ENCODE results near the gene FBXL17.
"Not testable (repeated sequence)": the region's sequence is repeated elsewhere in the genome, so short reads cannot be mapped to it uniquely, and the experiment has no call there.

FBXL17 gene

DNA sequence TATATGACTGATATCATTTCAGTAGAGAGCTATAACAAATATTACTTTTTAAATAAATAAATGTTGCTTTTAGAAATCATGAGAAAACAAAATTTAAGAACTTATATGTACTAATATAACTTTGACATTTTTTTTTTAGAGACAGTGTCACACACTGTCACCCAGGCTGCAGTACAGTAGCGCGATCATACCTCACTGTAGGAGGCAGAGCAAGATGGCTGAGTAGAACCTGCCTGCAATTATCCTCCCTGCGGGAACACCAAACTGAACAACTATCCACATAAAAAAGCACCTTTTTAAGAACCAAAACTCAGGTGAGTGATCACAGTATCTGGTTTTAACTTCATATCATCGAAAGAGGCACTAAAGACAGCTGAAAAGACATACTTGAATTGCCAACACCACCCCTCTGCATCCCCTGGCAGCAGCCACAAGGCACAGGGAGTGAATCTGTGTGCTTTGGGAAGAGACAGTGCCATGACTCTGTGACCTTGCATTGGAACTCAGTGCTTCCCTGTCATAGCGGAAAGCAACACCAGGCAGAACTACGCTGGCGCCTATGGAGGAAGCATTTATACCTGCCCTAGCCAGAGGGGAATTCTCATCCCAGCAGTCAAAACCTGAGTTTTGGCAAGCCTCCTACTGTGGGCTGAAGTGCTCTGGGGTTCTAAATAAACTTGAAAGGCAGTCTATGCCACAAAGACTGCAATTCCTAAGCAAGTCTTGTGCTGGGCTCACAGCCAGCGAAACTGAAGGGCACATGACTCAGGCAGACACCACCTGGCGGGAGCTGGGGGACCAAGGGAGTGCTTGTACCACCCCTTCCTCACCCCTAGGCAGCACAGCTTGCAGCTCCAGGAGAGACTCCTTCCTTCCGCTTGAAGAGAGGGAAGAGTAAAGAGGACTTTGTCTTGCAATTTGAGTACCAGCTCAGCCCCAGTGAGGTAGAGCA, 142.7 kb downstream of the FBXL17 start:
- DNase-seq, result no peak

DNA sequence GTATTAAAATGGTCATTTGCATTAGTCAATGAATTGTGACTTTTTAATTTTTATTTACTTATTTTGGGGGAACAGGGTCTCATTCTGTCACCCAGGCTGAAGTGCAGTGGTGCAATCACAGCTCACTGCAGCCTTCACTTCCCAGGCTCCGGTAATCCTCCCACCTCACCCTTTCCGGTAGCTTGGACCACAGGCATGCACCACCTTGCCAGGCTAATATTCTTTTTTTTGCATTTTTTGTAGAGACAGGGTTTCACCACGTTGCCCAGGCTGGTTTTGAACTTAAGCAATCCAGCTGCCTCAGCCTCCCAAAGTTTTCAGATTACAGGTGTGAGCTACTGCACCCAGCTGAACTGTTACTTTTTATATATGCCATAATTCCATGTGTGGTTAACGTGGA, 143.4 kb downstream of the FBXL17 start:
- DNase-seq, result no peak

DNA sequence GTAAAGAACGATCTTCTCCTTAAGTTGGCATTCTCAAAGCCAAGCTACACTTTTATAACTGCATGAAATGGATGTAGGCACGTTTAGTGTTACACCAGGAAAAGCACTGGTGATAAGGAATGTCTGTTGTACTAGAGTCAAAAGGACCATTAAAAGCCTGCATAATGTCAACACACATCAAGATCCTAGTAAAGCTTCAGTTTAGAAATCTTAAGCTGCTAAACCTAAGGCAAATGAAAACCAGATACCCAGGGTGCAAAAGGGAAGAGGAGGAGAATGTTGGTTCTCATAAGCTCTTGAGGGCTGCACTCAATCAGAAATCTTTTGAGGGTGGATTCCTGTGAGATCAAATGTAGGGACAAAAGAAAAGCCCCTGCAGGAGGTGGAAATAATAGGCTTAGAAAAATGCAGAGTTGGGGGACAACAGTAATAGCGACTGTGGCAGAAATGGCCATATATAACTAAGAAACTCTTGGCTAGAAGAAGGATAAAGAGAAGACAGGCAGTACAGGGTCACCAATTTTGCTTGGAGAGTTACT, 148.2 kb downstream of the FBXL17 start:
- DNase-seq, result no peak

DNA sequence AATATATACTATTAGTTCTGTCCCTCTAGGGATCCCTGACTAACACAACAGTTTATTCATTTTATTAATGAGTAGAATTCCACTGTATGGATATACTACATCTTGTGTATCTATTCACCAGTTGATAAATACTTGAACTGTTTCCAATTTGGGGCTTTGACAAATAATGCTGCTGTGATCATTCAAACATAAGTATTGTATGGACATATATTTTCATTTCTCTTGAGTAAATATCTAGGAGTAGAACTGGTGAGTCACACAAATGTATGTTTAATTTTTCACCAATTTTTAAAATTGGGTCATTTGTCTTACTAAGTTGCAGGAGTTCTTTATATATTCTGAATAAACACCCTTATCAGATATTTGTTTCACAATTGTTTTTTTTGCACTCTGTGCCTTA, 149.1 kb downstream of the FBXL17 start:
- DNase-seq, result no peak

DNA sequence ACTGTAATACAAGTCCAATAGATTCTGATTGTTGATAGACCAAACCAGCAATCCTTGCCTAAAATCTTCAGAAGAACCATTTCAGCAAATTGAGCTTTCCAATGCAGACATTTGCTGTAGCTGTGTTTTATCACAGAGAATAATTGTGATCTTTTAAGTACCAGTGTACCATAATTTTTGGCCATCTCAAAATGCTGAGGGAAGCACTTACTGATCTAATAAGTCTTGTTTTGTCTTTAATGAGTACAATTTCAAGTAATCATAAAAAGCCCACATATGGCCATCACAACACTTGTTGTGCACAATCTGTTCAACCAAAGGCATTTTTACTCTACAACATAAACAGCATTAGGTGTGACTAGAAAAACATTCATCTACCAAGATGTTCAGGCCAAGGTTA, 159.9 kb downstream of the FBXL17 start:
- no peak for DNase-seq

DNA sequence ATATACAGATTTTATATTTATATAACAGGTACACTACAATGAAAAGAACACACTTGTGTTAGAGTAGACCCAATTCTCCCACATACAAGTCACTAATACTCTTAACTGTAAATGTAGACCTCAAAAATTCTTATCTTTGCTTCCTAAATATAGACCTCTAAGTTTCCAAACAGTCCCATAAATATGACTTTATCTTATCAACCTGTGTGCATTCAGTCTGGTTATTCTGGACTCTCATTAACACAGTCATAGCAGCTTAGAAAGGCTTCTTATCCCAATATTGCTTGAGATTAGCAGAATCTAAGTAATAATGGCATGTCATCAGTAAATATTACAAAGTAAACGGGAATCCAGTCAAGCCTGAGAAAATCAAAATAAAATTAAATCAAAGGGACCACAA, 161.1 kb downstream of the FBXL17 start:
- no peak for DNase-seq

DNA sequence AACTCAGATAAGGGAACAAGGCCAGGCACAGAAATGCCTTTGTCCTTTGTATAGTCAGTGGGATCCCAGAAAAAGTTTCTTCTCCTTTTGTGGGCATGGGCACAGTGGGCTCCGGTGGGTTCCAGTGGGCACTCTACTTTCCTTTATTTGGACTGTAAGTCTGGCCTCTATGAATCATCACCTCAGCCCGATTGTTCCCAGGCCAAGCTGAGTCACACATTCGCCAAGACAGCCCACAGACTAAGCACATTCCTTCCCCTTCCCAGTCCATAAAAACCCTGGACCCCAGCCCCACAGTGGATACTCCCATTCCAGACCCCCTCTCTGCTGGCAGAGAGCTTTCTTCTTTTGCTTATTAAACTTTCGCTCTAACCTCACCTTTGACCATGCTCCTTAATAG, 165.0 kb downstream of the FBXL17 start:
- no peak for DNase-seq

DNA sequence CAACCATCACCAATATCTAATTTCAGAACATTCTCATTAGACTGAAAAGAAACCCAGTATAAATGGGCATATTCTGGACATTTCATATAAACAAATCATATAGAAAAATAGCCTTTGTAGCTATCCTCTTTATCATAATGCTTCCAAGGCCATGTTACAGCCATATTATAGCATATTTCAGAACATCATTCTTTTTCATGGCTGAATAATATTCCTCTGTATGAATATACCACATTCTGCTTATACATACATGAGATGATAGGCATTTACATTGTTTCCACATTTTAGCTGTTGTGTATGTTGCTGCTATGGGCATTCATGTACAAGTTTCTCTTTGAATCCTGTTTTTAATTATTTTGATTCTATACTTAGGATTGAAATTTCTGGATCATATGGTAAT, 167.0 kb downstream of the FBXL17 start:
- DNase-seq, result no peak

DNA sequence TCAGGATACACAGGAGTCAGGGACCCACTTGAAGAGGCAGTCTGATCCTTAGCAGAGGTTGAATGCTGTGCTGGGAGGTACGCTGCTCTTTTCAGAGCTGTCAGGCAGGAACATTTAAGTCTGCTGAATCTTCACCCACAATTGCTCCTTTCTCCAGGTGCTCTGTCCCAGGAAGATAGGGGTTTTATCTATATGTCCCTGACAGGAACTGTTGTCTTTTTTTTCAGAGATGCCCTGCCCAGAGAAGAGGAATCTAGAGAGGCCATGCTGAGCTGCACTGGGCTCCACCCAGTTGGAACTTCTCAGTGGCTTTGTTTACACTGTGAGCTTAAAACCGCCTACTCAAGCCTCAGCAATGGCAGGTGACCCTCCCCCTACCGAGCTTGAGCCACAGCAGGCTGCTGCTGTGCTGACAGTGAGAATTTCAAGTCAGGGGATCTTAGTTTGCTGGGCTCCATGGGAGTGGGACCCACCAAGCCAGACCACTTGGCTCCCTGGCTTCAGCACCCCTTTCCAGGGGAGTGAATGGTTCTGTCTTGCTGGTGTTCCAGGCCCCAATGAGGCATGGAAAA, 169.0 kb downstream of the FBXL17 start:
- no peak for DNase-seq

DNA sequence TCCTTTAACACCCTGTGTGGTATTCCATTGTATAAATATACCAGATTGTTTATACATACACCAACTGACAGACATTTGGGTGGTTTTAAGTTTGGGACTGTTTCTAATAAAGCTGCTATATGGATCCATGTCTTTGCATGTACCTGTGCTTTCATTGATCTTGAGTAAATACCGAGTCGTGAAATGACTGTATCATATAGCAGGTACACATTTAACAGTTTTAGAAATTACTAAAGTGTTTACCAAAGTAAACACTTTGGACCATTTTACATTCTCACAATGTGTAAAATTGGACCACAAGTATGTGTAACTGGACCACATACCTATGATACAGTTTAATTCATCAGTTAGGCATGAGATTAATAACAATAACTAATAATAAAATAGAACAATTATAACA, 175.2 kb downstream of the FBXL17 start:
- no peak for DNase-seq

DNA sequence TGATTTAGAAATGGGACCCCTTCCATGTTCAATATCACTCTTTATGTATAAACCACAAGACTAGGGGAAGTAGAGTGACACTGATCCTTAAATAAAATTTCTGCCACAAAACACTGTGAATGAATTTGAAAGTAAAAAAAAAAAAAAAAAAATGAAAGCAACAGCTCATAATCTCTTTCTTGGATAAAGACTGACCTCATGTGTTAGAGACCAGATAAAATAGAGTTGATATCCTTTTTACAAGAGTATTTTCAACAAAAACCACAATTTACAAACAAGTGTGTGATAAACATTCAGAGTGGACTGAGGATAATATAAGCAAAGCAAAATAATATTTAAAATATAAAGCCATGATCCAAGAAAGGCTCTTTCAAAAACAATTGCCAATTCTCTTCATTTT, 180.2 kb downstream of the FBXL17 start:
- DNase-seq, result no peak

DNA sequence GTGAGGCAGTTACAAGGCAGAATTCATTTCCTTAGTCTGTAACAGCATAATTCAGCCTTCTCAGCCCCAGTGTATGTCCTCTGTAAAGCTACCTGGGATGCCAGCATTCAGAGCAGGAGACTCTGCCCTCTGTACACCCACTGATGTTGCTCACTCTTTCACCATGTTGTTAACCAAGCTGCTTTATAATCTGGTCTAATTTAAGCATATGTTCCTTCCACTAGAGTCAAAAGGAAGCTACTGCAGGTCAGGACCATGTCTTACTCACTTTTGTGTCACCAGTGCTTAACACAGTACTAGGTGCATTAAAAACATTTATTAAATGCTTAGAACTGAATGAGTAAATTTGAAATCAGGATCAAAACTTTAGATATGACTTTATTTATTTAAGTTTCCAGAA, 185.6 kb downstream of the FBXL17 start:
- no peak for DNase-seq

DNA sequence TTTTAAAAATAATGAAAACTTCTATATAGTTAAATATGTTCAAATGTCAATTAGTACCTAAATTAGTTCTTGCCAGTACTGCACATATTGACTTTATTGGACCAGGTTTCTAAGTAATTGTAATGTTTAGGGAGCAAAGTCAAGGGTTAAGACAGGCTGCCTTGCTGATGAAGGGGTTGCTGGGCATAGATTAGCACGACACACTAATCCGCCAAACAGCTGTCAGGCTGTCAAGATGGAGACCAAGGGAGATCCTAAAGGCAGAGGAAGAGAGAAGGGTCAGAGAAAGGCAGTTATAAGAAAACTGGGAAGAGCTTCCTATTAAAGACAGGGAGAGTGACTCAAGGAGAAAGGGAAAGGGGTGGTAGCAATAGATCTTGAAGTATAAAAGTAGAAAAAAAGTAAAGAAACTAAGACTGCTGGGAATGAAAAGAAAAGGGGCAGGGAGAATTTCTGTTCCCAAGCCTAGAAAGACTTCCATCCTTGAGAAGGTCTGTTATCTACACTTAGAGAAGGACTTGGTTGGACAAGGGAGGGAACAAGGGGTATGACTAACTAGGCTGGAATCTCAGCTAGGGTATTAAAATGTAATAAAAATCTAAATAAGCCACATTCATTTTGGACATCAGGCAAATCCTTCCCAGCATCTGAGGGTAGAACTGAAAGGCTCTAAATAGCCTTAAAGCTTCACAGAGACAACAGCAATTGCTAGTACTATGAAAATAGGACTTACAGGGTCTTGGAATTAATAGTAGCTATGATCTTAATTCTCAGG, 188.7 kb downstream of the FBXL17 start:
- no peak for DNase-seq

DNA sequence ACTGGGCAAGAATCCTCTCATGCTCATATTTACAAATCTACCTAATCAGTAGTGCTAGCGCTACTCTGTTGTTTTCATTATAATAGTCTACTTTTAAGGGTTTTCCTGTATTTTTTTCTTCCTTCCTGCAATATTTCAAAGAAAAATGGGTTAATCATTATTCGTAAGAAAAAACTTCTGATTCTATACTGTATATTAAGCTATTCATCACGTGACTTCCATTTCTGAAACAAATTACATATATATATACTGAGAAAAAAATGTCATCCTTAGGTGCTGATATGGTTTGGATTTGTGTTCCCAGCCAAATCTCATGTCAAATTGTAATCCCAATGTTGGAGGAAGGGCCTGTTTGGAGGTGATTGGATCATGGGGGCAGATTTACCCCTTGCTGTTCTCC, 197.0 kb downstream of the FBXL17 start:
- DNase-seq, result no peak

DNA sequence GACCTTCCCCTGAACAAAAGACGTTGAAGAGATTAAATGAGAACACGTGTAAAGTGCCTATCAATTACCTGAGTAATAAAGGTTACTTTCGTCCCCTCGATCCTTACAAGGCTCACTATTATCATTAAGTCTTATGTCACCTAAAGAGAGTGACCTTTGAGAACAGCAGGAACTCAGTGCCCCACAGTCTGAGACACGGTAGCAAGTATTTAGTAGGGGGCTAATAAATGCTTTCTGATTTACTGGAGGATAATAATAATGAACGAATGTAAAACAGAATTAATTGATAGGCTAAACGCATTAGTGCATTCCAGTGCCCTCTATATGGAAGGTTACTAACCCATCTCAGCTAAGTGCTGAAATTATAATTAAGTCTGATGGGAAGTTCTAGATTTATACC, 199.9 kb downstream of the FBXL17 start:
- DNase-seq, result no peak

DNA sequence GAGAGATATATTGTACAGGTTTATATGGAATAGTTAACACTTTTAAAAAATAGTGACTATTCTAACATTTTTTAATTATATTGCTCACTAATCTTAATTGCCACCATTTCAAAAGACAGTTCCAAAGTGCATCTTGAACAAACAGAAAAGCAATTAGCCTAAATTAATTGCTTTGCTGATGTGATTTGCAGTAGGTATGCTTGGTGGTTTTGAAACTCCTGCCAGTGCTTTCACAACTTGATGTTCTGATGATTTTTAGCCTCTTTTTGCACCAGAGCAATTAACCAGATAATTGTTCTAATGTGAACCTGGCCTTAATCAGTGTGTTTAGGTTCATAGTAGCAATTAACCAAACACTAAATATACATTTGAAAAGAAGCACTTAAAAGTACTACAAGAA, 207.6 kb downstream of the FBXL17 start:
- no peak for DNase-seq

DNA sequence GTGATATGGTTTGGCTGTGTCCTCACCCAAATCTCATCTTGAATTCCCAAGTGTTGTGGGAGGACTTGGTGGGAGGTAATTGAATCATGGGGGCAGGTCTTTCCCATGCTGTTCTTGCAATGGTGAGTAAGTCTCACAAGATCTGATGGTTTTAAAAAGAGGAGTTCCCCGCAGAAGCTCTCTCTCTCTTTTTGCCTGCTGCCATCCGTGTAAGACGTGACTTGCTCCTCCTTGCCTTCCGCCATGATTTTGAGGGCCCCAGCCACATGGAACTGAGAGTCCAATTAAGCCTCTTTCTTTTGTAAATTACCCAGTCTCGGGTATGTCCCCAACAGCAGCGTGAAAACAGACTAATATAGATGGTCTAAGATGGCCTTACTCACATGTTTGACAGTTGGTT, 210.1 kb downstream of the FBXL17 start:
- DNase-seq, result no peak

DNA sequence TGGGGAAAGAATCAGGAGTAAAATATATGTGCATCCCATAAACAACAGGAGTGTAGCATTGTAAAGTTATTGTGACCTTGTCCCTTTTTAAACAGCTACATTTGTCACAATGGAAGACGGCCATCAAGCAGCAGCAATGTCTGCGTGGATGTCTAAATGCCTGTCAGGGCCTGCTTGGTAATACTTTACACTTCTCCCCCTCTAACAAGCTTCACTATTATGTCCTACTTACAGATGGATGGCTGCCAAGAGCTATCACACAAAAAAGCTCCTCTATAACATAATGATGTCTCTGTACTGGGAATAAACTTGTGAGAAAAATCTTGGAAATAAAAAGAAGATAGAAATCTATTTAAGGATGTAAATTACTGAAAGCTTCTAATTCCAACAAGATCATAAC, 213.0 kb downstream of the FBXL17 start:
- DNase-seq, result no peak

DNA sequence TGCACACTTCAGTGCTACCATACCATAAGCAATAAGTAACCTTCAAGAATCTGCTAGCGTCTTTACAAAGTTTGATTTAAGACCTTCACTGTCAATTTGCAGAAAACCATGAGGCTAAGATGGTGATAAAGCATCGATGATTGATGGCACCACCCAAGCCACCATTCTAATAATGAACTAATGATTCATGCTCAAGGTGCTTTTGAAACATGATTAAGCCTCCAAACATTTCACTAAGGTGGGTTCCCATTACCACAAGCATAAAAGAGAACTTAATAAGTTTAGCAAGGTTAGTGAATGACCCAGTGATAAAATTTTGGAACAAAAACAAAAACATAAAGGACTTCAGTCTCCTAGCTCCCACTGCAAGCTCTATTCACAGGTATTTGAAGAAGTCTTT, 214.7 kb downstream of the FBXL17 start:
- DNase-seq, result no peak

DNA sequence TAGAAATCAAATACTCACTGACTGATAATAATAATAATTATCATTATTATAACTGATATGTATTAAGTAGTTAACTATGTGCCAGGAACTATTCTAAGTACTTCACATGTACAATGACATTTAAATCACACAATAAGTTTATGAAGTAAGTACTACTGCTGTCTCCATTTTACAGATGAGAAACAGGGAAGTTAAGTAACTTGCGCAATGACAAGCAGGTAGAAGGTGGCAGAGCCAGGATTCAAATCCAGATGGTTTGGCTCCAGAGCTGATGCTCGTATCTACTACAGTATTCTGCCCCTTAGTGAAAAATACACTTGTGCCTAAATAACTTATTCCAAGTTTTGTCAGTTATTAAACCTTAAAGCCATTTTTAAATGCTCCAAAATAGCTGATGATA, 217.3 kb downstream of the FBXL17 start:
- DNase-seq, result no peak

DNA sequence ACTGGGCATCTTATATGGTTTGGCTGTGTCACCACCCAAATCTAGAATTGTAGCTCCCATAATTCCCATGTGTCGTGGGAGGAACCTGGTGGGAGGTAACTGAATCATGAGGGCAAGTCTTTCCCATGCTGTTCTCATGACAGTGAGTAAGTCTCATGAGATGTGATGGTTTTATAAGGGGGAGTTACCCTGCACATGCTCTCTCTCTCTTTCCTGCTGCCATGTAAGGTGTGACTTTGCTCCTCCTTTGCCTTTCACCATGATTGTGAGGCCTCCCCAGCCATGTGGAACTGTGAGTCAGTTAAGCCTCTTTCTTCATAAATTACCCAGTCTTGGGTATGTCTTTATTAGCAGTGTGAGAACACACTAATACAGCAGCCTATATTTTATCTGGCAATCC, 229.0 kb downstream of the FBXL17 start:
- DNase-seq, result not testable (repeated sequence)

DNA sequence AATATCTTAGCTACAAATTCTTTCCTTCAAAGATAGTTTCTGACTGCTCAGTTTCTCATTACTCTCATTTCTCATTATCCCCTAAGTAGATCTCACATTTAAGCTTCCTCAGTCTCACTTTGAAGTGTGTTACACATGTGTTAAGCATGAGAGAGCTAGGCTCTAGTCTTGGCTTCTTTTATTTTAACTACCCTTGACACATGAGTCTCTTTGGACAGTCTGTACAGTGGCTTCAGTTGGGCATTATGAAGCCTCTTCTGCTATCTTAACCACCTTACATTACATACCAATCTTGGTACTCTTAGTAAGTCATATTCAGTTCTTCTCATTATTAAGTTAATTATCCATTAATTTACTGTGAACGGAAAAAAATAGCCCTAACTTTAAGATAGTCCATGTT, 232.5 kb downstream of the FBXL17 start:
- DNase-seq, result no peak

DNA sequence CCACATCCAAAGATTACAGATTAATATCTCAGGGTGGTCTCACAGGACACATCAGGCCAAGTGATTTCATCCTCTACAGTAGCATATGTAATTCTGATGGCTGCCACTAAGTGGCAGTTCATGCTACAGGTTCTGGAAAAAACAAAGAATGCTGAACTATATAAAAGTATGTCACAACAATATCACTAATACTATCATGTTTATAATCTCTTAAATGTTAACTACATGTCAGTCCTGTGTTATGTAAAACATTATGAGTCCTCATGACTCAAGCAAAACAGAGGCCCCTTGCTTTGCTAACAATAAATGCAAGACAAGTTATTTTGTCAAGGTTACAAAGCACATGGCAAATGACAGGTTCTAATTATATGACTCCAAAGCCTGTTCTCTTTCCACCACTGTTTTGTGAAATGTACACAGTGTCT, 233.2 kb downstream of the FBXL17 start:
- no peak for DNase-seq

DNA sequence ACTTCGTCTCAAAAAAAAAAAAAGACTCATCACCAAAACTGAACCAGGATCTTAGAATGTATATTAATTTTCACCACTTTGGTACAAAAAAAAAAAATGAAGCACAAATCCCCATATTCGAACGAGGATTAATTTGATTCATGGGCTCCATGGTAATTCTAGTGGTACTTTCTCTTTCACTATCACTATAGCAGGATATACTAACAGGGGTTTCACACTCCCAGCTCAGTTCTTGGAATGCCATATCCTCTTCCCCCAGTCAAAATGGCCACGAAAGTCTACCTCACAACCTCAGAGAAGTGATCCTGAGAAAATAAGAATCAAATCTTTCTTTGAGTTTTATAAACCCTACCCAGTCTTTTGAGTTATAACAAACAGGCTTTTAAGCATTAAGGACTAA, 235.7 kb downstream of the FBXL17 start:
- DNase-seq, result no peak

All from femur (tissue), 1 donor.